ENCODE measurements around the gene TNPO3.
"Not testable (repeated sequence)": the region's sequence is repeated elsewhere in the genome, so short reads cannot be mapped to it uniquely, and the experiment has no call there.

Gene TNPO3

GRCh38 chr7:128997181-128997580 is 57.7 kb downstream of the TNPO3 start:
- in situ Hi-C loops (cut with MboI; ENCODE audit: low pct_unique_long_range_greater_than_20kb, low sequenced_read_pairs, unreplicated experiment), result no loop called here

GRCh38 chr7:128994560-128994959 is 60.4 kb downstream of the TNPO3 start:
- in situ Hi-C loops (cut with MboI; ENCODE audit: low pct_unique_long_range_greater_than_20kb, low sequenced_read_pairs, unreplicated experiment); DNase-seq (ENCODE audit: low spot score): not testable (repeated sequence)

More at GRCh38 chr7:128997181-128997580, 57.7 kb downstream of the TNPO3 start:
- TF ChIP-seq CTCF (IDR thresholded peaks at IDR 0.05; ENCODE audit: extremely low read depth, insufficient read depth, missing control alignments), result no peak
- DNase-seq (ENCODE audit: low spot score), result no peak

DNA sequence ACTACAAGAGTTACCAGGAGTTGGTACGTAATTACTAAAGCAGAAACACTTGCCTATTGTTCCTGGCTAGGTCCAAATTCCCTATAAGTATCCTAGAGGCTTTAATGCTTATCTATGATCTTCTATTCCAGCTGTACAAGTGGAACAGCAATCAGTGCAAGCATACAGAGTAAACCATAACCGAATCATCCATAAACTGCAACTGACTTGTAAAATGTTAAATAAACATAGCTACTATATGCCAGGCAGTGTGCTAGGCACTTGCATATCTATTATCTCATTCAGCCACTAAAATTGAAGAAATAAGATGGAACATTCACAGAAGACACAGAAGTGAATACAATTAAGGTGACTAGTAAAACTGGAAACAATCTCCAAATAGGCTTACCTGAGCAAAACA is 61.5 kb downstream of the TNPO3 start:
- no peak for DNase-seq (ENCODE audit: low spot score)
- TF ChIP-seq CTCF (IDR thresholded peaks at IDR 0.05; ENCODE audit: extremely low read depth, insufficient read depth, missing control alignments), result no peak
- in situ Hi-C loops (cut with MboI; ENCODE audit: low pct_unique_long_range_greater_than_20kb, low sequenced_read_pairs, unreplicated experiment), result no loop called here

DNA sequence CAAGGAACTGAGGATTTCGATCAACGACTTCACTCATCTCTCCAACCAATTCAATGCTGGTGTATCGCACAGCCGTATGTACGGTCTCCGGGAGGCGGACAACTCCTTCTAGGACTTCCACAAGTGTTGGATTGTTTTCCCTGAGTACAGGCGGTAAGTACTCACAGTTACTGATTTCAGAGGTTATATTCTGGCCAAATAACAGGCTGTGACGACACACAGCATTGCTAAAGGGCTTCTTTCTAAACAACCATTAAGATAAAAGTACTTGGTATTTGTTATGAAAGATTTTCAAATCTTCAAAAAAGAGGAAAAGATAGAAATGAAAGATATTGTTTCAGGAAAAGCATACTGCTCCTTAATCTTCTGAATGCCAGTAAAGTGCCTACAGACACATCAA is 65.0 kb downstream of the TNPO3 start:
- no peak for TF ChIP-seq CTCF (IDR thresholded peaks at IDR 0.05; ENCODE audit: extremely low read depth, insufficient read depth, missing control alignments)
- in situ Hi-C loops (cut with MboI; ENCODE audit: low pct_unique_long_range_greater_than_20kb, low sequenced_read_pairs, unreplicated experiment), result no loop called here
- no peak for DNase-seq (ENCODE audit: low spot score)

DNA sequence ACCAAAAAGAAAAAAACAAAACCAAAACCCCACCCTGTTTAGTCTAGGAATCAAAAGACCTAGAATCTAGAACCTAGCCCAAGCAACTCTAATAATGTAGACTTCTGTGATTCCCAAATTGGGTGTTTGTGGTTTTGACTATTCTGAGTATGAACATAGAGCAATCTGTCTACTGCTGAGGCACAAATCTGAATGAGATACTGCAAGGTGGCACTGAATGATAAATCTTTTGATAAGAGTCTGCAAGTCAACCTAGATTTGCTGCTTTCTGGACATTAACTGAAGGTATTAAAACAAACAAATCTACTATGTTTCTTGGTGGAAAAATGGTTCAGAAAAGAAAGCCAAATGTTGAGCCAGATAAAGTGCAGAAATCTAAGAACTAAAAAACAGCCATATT is 66.5 kb downstream of the TNPO3 start:
- DNase-seq (ENCODE audit: low spot score), result no peak
- in situ Hi-C loops (cut with MboI; ENCODE audit: low pct_unique_long_range_greater_than_20kb, low sequenced_read_pairs, unreplicated experiment), result no loop called here
- TF ChIP-seq CTCF (IDR thresholded peaks at IDR 0.05; ENCODE audit: extremely low read depth, insufficient read depth, missing control alignments), result no peak

- no peak for TF ChIP-seq CTCF (IDR thresholded peaks at IDR 0.05; ENCODE audit: extremely low read depth, insufficient read depth, missing control alignments)
- no peak for DNase-seq (ENCODE audit: low spot score)
- in situ Hi-C loops (cut with MboI; ENCODE audit: low pct_unique_long_range_greater_than_20kb, low sequenced_read_pairs, unreplicated experiment), result no loop called here
Measured at GRCh38 chr7:128986609-128987008, 68.3 kb downstream of the TNPO3 start.

DNA sequence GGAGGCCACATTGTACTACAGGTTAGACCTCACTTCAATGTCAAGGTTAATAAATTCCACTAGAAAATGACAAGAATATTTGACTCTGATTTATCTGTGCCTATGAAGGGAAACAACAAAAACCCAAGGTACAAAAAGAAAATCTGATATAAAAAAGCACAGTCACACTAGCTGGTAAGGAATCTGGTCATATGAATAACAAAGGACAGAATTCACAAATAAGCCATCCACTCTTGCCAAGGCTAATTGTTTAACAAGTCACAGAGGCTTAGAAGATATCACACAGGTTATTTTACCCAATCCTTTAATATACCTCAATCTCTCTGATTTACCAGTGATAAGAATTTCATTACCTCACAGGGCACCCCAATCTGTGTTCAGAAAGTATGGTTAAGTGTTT is 69.3 kb downstream of the TNPO3 start:
- no peak for DNase-seq (ENCODE audit: low spot score)
- no peak for TF ChIP-seq CTCF (IDR thresholded peaks at IDR 0.05; ENCODE audit: extremely low read depth, insufficient read depth, missing control alignments)
- in situ Hi-C loops (cut with MboI; ENCODE audit: low pct_unique_long_range_greater_than_20kb, low sequenced_read_pairs, unreplicated experiment), result no loop called here
